PC-3 (cell line): ENCODE results near the gene FAM180B. TPM values are rescaled to one million over a fixed set of nuclear protein-coding genes. Genes with fewer than 3 reads are reported as not detected.
A peak's percentile ranks its signal among the peaks of the same experiment; 100 is the strongest.

ENCODE experiments used
- ATAC-seq: fragments of 200-7000 bp; cut with Tn5 transposase; 2 replicates; pipeline ENCODE4 v1.9.1; 2020; ENCODE audit warnings: mild to moderate bottlenecking, moderate library complexity
- BruUV-seq: library from RNA; stranded (reverse); fragments of 400-500 nt; replicated peaks from 2 replicates; lab custom pipeline; 2021; lab: Mats Ljungman, UMichigan
- CTCF ChIA-PET: fragments of 300-600 bp; sonication (Branson Sonifier 250); formaldehyde crosslinking; loops from one replicate; lab custom pipeline; 2022; ENCODE audit warnings: antibody characterized with exemption; lab: Charles Lee
- POLR2A ChIA-PET: fragments of 300-600 bp; sonication (Branson Sonifier 250); formaldehyde crosslinking; loops from one replicate; lab custom pipeline; 2022; ENCODE audit warnings: antibody characterized with exemption; ENCODE audit not compliant: unreplicated experiment; lab: Charles Lee
- DNase-seq: peaks from one replicate; pipeline ENCODE4 v3.0.0-alpha.2; 2015
- H2AFZ ChIP-seq: fragments of 300-600 bp; sonication (generic); 2 replicates; pipeline ENCODE4 v1.6.0; 2016; ENCODE audit warnings: antibody characterized with exemption, low read length
- H3F3A ChIP-seq: fragments of 300-600 bp; sonication (generic); one replicate; pipeline ENCODE4 v1.6.0; 2017; ENCODE audit warnings: antibody characterized with exemption, low read length, control low read depth, mild to moderate bottlenecking; ENCODE audit not compliant: unreplicated experiment
- H3K27ac ChIP-seq: fragments of 300-600 bp; sonication (generic); 2 replicates; pipeline ENCODE4 v1.5.1; 2016; ENCODE audit warnings: mild to moderate bottlenecking, low read length
- H3K27me3 ChIP-seq: fragments of 300-600 bp; sonication (generic); 2 replicates; pipeline ENCODE4 v1.6.1; 2016; ENCODE audit warnings: low read length, mixed read lengths
- H3K36me3 ChIP-seq: fragments of 300-600 bp; sonication (generic); 2 replicates; pipeline ENCODE4 v1.6.1; 2016; ENCODE audit warnings: low read depth, mixed run types, low read length, mixed read lengths
- H3K4me1 ChIP-seq: fragments of 300-600 bp; sonication (generic); 2 replicates; pipeline ENCODE4 v1.5.1; 2016; ENCODE audit warnings: low read length; ENCODE audit not compliant: insufficient read depth
- H3K4me2 ChIP-seq: fragments of 300-600 bp; sonication (generic); 2 replicates; pipeline ENCODE4 v1.6.0; 2016; ENCODE audit warnings: low read length
- H3K4me3 ChIP-seq: fragments of 300-600 bp; sonication (generic); 2 replicates; pipeline ENCODE4 v1.5.1; 2016; ENCODE audit warnings: mild to moderate bottlenecking, low read length, mixed read lengths
- H3K79me2 ChIP-seq: fragments of 300-600 bp; sonication (generic); 2 replicates; pipeline ENCODE4 v1.6.1; 2017; ENCODE audit warnings: low read length, mixed read lengths
- H3K9ac ChIP-seq: fragments of 300-600 bp; sonication (generic); 2 replicates; pipeline ENCODE4 v1.6.0; 2016; ENCODE audit warnings: mild to moderate bottlenecking, low read length
- H3K9me2 ChIP-seq: fragments of 300-600 bp; sonication (generic); replicated peaks from 2 replicates; pipeline ENCODE4 v1.6.1; 2016; ENCODE audit warnings: mixed run types, low read length, mixed read lengths
- H3K9me3 ChIP-seq: fragments of 300-600 bp; sonication (generic); 2 replicates; pipeline ENCODE4 v1.6.1; 2016; ENCODE audit warnings: low read length, mixed read lengths
- H4K20me1 ChIP-seq: fragments of 300-600 bp; sonication (generic); 2 replicates; pipeline ENCODE4 v1.6.1; 2016; ENCODE audit warnings: low read length, mixed read lengths
- CTCF ChIP-seq: fragments of 300-600 bp; sonication (generic); conservative IDR thresholded peaks from 2 replicates; pipeline ENCODE4 v1.5.1; 2017; ENCODE audit warnings: antibody characterized with exemption, low read depth, mild to moderate bottlenecking, low read length
- EZH2 ChIP-seq: fragments of 300-600 bp; sonication (generic); IDR thresholded peaks from one replicate; pipeline ENCODE4 v1.6.1; 2017; ENCODE audit warnings: antibody characterized with exemption, mild to moderate bottlenecking, low read length; ENCODE audit not compliant: unreplicated experiment
- EZH2phosphoT487 ChIP-seq: fragments of 300-600 bp; sonication (generic); IDR thresholded peaks from 2 replicates; pipeline ENCODE4 v1.6.1; 2018; ENCODE audit warnings: mild to moderate bottlenecking, antibody characterized with exemption, low read length, borderline replicate concordance
- intact Hi-C: fragments of 100-400 bp; cut with micrococcal nuclease; formaldehyde crosslinking; loops from 2 replicates; pipeline ENCODE4 v1.9.0; 2023
- total RNA-seq: library from RNA; depleted of rRNA; stranded (reverse); fragments of >200 nt; gene quantifications from 2 replicates; pipeline ENCODE4 v1.2.3, GENCODE V29; 2014

The FAM180B gene
- total RNA-seq, 1 experiment from 2014 or later, result not detected

DNA sequence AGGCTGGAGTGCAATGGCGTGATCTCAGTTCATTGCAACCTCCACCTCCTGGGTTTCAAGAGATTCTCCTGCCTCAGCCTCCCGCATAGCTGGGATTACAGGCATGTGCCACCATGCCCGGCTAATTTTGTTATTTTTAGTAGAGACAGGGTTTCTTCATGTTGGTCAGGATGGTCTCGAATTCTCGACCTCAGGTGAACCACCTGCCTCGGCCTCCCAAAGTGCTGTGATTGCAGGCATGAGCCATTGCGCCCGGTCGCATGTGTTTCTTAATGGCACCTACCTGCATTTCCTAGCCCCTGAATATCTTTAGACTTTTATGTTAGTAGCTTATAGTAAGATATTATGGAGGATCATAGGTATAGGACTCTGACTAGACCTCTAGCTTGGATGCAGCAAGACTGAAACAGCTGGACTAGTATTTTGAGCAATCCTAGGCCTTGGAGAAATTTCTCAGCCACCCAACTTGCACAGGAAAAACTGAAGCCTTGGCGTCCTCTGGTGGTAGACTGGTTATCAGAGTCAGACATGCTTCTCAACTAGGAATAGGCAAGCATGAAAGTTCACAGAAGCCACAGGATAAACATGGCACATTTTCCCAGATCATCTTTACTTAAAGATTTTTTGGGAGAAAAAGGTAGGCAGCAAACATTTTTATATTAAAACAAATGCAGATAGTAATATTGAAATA, 30.4 kb downstream of the FAM180B start:
- BruUV-seq, result no TSS peak
- Histone ChIP-seq H3K36me3 (peaks cover 25% of the 10 kb centered on the region; the same call in 1 of the 2 replicates), H3K27me3 (no peaks in the 10 kb centered on the region), H3K4me2 (no peak overlapping the region), H3K79me2 (no peaks in the 10 kb centered on the region), H3K9ac (no peak overlapping the region), H3K9me2 (no peaks in the 10 kb centered on the region), H3K4me1 (peaks cover 3% of the 10 kb centered on the region; the same call in 1 of the 2 replicates), H3K27ac (no peak overlapping the region), H3F3A (no peaks in the 10 kb centered on the region), H3K4me3 (no peak overlapping the region), H4K20me1 (no peaks in the 10 kb centered on the region), H3K9me3 (no peaks in the 10 kb centered on the region), H2AFZ (no peak overlapping the region)
- peak; percentile 70 for ATAC-seq
- TF ChIP-seq EZH2 (no peak), CTCF (peak; percentile 78)
- ChIA-PET CTCF (no interaction called here), POLR2A (no interaction called here)
- peak; percentile 46 for DNase-seq
- intact Hi-C loops, result no loop called here

GRCh38 chr11:47617417-47617809, 30.9 kb downstream of the FAM180B start:
- ChIA-PET POLR2A (no interaction called here), CTCF (no interaction called here)
- peak; percentile 37 for DNase-seq
- no peaks in the 10 kb centered on the region for H4K20me1 ChIP-seq
- peaks cover 3% of the 10 kb centered on the region; the same call in 1 of the 2 replicates for H3K4me1 ChIP-seq
- no peaks in the 10 kb centered on the region for H3K27me3 ChIP-seq
- H3K9me3 ChIP-seq, result no peaks in the 10 kb centered on the region
- no peak overlapping the region for H3K4me2 ChIP-seq
- peaks cover 29% of the 10 kb centered on the region; the same call in 1 of the 2 replicates for H3K36me3 ChIP-seq
- H3K9ac ChIP-seq, result no peak overlapping the region
- no peak overlapping the region for H2AFZ ChIP-seq
- intact Hi-C loops, result no loop called here
- no peaks in the 10 kb centered on the region for H3F3A ChIP-seq
- BruUV-seq, result no TSS peak
- no peak overlapping the region for H3K27ac ChIP-seq
- H3K4me3 ChIP-seq, result no peak overlapping the region
- peak; percentile 63 for ATAC-seq
- no peaks in the 10 kb centered on the region for H3K9me2 ChIP-seq
- no peak for TF ChIP-seq EZH2
- no peak for TF ChIP-seq CTCF
- no peak for TF ChIP-seq EZH2phosphoT487
- H3K79me2 ChIP-seq, result no peaks in the 10 kb centered on the region

GRCh38 chr11:47620836-47621378, 34.4 kb downstream of the FAM180B start:
- H3K79me2 ChIP-seq, result no peaks in the 10 kb centered on the region
- no peaks in the 10 kb centered on the region for H4K20me1 ChIP-seq
- H2AFZ ChIP-seq, result no peak overlapping the region
- H3K4me1 ChIP-seq, result peaks cover 3% of the 10 kb centered on the region; the same call in 1 of the 2 replicates
- no peak overlapping the region for H3K4me2 ChIP-seq
- no peak for TF ChIP-seq CTCF
- TF ChIP-seq EZH2phosphoT487, result no peak
- no peak for TF ChIP-seq EZH2
- intact Hi-C loops, result no loop called here
- ChIA-PET CTCF (no interaction called here), POLR2A (no interaction called here)
- ATAC-seq (no peak), DNase-seq (no peak)
- no peaks in the 10 kb centered on the region for H3F3A ChIP-seq
- no peak overlapping the region for H3K9ac ChIP-seq
- peaks cover 37% of the 10 kb centered on the region; the same call in 1 of the 2 replicates for H3K36me3 ChIP-seq
- H3K27ac ChIP-seq, result no peak overlapping the region
- no peak overlapping the region for H3K4me3 ChIP-seq
- no peaks in the 10 kb centered on the region for H3K9me2 ChIP-seq
- H3K27me3 ChIP-seq, result no peaks in the 10 kb centered on the region
- H3K9me3 ChIP-seq, result no peaks in the 10 kb centered on the region
- BruUV-seq, result no TSS peak
